ENCODE data around the gene CFAP45. TPM values are rescaled to one million over a fixed set of nuclear protein-coding genes. Genes with fewer than 3 reads are reported as not detected.

The CFAP45 gene
- total and polyA plus RNA-seq, 4 donors = 1.3 to 11.7 (median 9.5) TPM

DNA sequence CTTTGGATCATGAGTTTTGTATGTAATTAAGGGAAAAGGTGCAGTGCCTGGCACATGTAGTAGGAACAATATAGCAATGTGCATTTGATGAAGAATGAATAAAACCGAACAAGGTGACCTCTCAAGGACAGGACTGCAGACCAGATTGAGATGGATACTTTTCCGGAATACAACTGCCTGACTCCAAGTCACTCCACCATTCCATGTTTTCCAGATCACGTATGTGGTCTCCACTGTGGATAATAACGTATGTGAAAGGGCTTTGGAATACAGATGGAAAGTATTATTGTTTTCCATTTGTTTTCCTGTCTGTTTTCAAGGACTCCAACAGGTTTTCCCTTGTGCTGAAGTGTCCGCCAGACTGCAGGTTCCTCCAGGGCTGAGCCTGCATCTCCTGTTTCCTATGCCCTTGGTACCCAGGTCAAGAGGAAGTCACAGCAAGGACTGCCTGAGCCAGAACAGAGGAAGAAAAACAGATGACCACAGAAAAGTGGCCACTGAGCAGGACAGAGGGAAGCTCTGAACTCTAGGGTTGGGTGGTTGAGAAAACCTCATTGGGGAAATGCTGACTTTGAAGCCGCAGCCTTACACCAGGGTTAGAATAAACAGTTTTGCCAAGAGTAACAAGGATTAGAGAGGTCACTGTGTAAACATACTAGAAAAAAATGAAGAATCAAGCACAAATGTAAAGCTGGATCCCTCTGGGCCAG is 4.0 kb downstream of the CFAP45 start:
- Histone ChIP-seq H3K27ac (ENCODE audit: low read depth, low read length) (no peak overlapping the region), H3K36me3 (ENCODE audit: control insufficient read depth, insufficient read depth, low read length) (no peaks in the 10 kb centered on the region), H3K9me3 (ENCODE audit: control insufficient read depth, insufficient read depth, low read length) (no peaks in the 10 kb centered on the region), H3K4me1 (ENCODE audit: control insufficient read depth, insufficient read depth, low read length) (peaks cover 9% of the 10 kb centered on the region), H3K27me3 (ENCODE audit: control insufficient read depth, insufficient read depth, low read length) (peaks cover 2% of the 10 kb centered on the region), H3K4me3 (ENCODE audit: low read depth, low read length) (no peak overlapping the region)
- 77% methylated on average over 3 of the region's 6 CpGs for WGBS (ENCODE audit: insufficient coverage)
- peak in 1 of 6 donors; percentile 44 for DNase-seq (ENCODE audit: low read depth in 4 of 6, low spot score in 6 of 6)

- peak in 1 of 6 donors; percentile 18 for DNase-seq (ENCODE audit: low read depth in 4 of 6, low spot score in 6 of 6)
- H3K9me3 ChIP-seq (ENCODE audit: control insufficient read depth, insufficient read depth, low read length) = no peaks in the 10 kb centered on the region
- no peaks in the 10 kb centered on the region for H3K36me3 ChIP-seq (ENCODE audit: control insufficient read depth, insufficient read depth, low read length)
- 60% methylated on average over 1 of the region's 3 CpGs for WGBS (ENCODE audit: insufficient coverage)
- H3K27me3 ChIP-seq (ENCODE audit: control insufficient read depth, insufficient read depth, low read length) = peaks cover 2% of the 10 kb centered on the region
- peaks cover 7% of the 10 kb centered on the region for H3K4me1 ChIP-seq (ENCODE audit: control insufficient read depth, insufficient read depth, low read length)
- H3K4me3 ChIP-seq (ENCODE audit: low read depth, low read length) = no peak overlapping the region
- no peak overlapping the region for H3K27ac ChIP-seq (ENCODE audit: low read depth, low read length)
Measured at GRCh38 chr1:159895286-159895685, 4.7 kb downstream of the CFAP45 start.

DNA sequence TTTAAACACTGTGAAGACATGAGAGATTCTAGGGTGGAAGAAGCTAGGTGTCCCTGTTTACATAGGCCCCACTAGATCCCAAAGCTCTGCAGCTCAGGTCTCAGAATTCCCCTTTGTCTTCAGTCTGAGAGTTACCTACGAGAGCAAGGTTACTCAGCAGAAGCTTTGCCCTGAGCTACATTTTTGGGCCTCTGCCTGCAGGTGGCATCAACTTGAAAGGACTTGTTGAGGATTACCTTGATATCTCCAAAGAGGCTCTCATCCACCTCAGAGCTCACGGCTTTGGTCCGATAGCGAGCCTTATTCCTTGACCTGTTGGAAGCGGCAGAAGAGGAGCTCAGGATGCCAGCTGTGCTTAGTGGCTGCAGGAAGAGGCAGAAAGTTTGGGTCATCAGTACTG is 7.0 kb downstream of the CFAP45 start:
- Histone ChIP-seq H3K36me3 (ENCODE audit: control insufficient read depth, insufficient read depth, low read length) (no peaks in the 10 kb centered on the region), H3K27ac (ENCODE audit: low read depth, low read length) (no peak overlapping the region), H3K27me3 (ENCODE audit: control insufficient read depth, insufficient read depth, low read length) (no peaks in the 10 kb centered on the region), H3K4me1 (ENCODE audit: control insufficient read depth, insufficient read depth, low read length) (no peaks in the 10 kb centered on the region), H3K9me3 (ENCODE audit: control insufficient read depth, insufficient read depth, low read length) (no peaks in the 10 kb centered on the region), H3K4me3 (ENCODE audit: low read depth, low read length) (no peak overlapping the region)
- DNase-seq (ENCODE audit: low read depth in 4 of 6, low spot score in 6 of 6) = no peak
- WGBS (ENCODE audit: insufficient coverage) = 93% methylated on average over 3 of the region's 5 CpGs

- peak; percentile 43 to 92 (median 60) for DNase-seq (ENCODE audit: low read depth in 4 of 6, low spot score in 6 of 6)
- WGBS (ENCODE audit: insufficient coverage) = 14% methylated on average over 2 of the region's 7 CpGs
Measured at GRCh38 chr1:159891275-159892157, 8.4 kb downstream of the CFAP45 start.

DNA sequence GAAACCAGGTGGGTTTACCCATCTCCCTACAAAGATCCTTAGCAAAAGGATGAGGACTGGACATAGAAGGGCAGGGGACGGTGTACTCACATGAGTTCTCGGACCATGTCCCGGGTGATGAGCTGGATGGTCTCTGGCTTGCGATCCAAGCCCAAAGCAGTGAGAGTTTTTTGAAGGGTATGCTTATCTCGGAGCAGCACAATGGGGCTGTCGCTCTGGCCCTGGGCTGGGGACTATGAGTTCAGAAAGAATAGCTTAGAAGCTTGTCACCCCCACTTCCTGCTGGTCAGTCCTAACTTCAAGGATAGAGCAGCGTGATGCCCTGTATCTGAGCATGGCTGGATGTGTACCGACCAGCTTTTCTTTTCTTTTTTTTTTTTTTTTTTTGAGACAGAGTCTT is 9.6 kb downstream of the CFAP45 start:
- no peak for DNase-seq (ENCODE audit: low read depth in 4 of 6, low spot score in 6 of 6)
- H3K9me3 ChIP-seq (ENCODE audit: control insufficient read depth, insufficient read depth, low read length) = no peaks in the 10 kb centered on the region
- WGBS (ENCODE audit: insufficient coverage) = 96% methylated on average over 7 of the region's 8 CpGs
- H3K4me1 ChIP-seq (ENCODE audit: control insufficient read depth, insufficient read depth, low read length) = no peaks in the 10 kb centered on the region
- H3K36me3 ChIP-seq (ENCODE audit: control insufficient read depth, insufficient read depth, low read length) = no peaks in the 10 kb centered on the region
- H3K27ac ChIP-seq (ENCODE audit: low read depth, low read length) = no peak overlapping the region
- no peaks in the 10 kb centered on the region for H3K27me3 ChIP-seq (ENCODE audit: control insufficient read depth, insufficient read depth, low read length)
- H3K4me3 ChIP-seq (ENCODE audit: low read depth, low read length) = no peak overlapping the region

More at GRCh38 chr1:159891275-159892157, 8.4 kb downstream of the CFAP45 start:
- H3K27ac ChIP-seq (ENCODE audit: low read depth, low read length) = no peak overlapping the region
- H3K4me3 ChIP-seq (ENCODE audit: low read depth, low read length) = no peak overlapping the region
- H3K9me3 ChIP-seq (ENCODE audit: control insufficient read depth, insufficient read depth, low read length) = no peaks in the 10 kb centered on the region
- no peaks in the 10 kb centered on the region for H3K36me3 ChIP-seq (ENCODE audit: control insufficient read depth, insufficient read depth, low read length)
- H3K4me1 ChIP-seq (ENCODE audit: control insufficient read depth, insufficient read depth, low read length) = no peaks in the 10 kb centered on the region
- no peaks in the 10 kb centered on the region for H3K27me3 ChIP-seq (ENCODE audit: control insufficient read depth, insufficient read depth, low read length)

DNA sequence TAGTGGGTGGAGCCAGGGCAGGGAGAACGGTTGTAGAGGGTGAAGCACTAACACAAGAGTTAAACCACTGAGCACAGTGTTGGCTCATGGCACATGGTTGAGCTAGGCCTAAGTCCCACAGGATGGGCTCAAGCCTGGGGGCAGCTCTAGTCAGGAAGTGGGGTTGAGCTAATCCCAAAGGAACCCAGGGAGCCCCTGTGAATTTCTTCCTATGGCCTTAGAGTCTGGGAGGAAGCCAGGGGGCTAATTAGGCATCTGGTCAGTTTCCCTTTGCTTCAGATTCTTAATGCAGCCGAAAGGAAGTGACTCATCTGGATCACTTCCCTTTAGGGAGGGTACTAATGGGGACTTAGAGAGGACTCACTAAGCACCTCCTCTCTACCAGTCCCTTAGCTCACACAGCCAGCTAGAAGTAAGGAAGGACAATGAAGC is 10.1 kb downstream of the CFAP45 start:
- peak in 1 of 6 donors; percentile 29 for DNase-seq (ENCODE audit: low read depth in 4 of 6, low spot score in 6 of 6)
- no peaks in the 10 kb centered on the region for H3K4me1 ChIP-seq (ENCODE audit: control insufficient read depth, insufficient read depth, low read length)
- H3K9me3 ChIP-seq (ENCODE audit: control insufficient read depth, insufficient read depth, low read length) = no peaks in the 10 kb centered on the region
- H3K27ac ChIP-seq (ENCODE audit: low read depth, low read length) = no peak overlapping the region
- no peaks in the 10 kb centered on the region for H3K36me3 ChIP-seq (ENCODE audit: control insufficient read depth, insufficient read depth, low read length)
- no peak overlapping the region for H3K4me3 ChIP-seq (ENCODE audit: low read depth, low read length)
- no peaks in the 10 kb centered on the region for H3K27me3 ChIP-seq (ENCODE audit: control insufficient read depth, insufficient read depth, low read length)
- 68% methylated on average over 2 of the region's 2 CpGs for WGBS (ENCODE audit: insufficient coverage)

- DNase-seq (ENCODE audit: low read depth in 4 of 6, low spot score in 6 of 6) = no peak
- H3K36me3 ChIP-seq (ENCODE audit: control insufficient read depth, insufficient read depth, low read length) = no peaks in the 10 kb centered on the region
- no peaks in the 10 kb centered on the region for H3K4me1 ChIP-seq (ENCODE audit: control insufficient read depth, insufficient read depth, low read length)
- H3K27me3 ChIP-seq (ENCODE audit: control insufficient read depth, insufficient read depth, low read length) = no peaks in the 10 kb centered on the region
- no peaks in the 10 kb centered on the region for H3K9me3 ChIP-seq (ENCODE audit: control insufficient read depth, insufficient read depth, low read length)
- H3K27ac ChIP-seq (ENCODE audit: low read depth, low read length) = no peak overlapping the region
- H3K4me3 ChIP-seq (ENCODE audit: low read depth, low read length) = no peak overlapping the region
- 96% methylated on average over 2 of the region's 4 CpGs for WGBS (ENCODE audit: insufficient coverage)
Measured at GRCh38 chr1:159889202-159889601, 10.8 kb downstream of the CFAP45 start.

DNA sequence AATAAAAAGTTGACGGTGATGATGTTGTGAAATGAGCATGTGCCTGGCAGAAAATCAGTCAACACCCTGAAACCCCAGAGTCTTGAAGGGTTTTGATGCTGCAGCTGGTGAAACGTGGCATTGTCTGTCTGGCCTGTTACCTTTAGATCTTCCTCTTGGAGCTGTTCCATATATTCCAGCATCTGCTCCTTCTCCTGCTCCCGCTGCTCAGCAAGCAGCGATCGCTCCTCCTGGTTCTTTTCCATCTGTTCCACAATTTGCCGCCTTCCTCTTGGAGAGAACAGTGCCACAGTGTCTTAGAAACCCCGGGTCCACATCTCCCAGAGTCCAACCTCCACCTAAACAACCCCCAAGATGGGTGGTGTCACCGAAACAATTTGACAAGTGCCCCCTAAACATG is 15.7 kb downstream of the CFAP45 start:
- Histone ChIP-seq H3K4me1 (ENCODE audit: control insufficient read depth, insufficient read depth, low read length) (no peaks in the 10 kb centered on the region), H3K4me3 (ENCODE audit: low read depth, low read length) (no peak overlapping the region), H3K27me3 (ENCODE audit: control insufficient read depth, insufficient read depth, low read length) (no peaks in the 10 kb centered on the region), H3K9me3 (ENCODE audit: control insufficient read depth, insufficient read depth, low read length) (no peaks in the 10 kb centered on the region), H3K27ac (ENCODE audit: low read depth, low read length) (no peak overlapping the region), H3K36me3 (ENCODE audit: control insufficient read depth, insufficient read depth, low read length) (no peaks in the 10 kb centered on the region)
- peak in 1 of 6 donors; percentile 26 for DNase-seq (ENCODE audit: low read depth in 4 of 6, low spot score in 6 of 6)
- WGBS (ENCODE audit: insufficient coverage) = 69% methylated on average over 8 of the region's 8 CpGs

DNA sequence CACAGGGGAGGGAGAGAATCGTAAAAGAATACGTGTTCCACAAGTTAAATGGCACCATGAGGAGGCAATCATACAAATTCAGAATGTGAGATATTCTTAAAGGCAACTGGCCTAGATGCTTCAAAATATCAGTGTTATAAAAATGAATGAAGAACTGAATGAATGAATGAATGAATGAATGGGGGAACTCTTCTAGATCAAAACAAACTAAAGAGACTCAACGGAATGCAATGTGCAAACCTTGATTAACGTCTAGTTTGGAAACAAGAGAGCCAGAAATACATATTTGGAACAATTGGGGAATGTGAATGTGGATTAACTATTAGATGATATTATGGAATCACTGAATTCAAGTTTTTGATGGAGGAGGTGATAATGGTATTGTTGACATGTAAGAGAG is 16.8 kb downstream of the CFAP45 start:
- Histone ChIP-seq H3K4me1 (ENCODE audit: control insufficient read depth, insufficient read depth, low read length) (no peaks in the 10 kb centered on the region), H3K27me3 (ENCODE audit: control insufficient read depth, insufficient read depth, low read length) (no peaks in the 10 kb centered on the region), H3K9me3 (ENCODE audit: control insufficient read depth, insufficient read depth, low read length) (no peaks in the 10 kb centered on the region), H3K36me3 (ENCODE audit: control insufficient read depth, insufficient read depth, low read length) (no peaks in the 10 kb centered on the region), H3K4me3 (ENCODE audit: low read depth, low read length) (no peak overlapping the region), H3K27ac (ENCODE audit: low read depth, low read length) (no peak overlapping the region)
- 67% methylated on average over 1 of the region's 4 CpGs for WGBS (ENCODE audit: insufficient coverage)
- no peak for DNase-seq (ENCODE audit: low read depth in 4 of 6, low spot score in 6 of 6)

Data from spinal cord (tissue), 10 donors.